GM12801 (cell line): ENCODE data around the gene BRF1.

ENCODE experiments used
- CTCF ChIP-seq: IDR thresholded peaks from one replicate; pipeline ENCODE4 v1.5.1; 2011; ENCODE audit warnings: control low read depth; ENCODE audit not compliant: insufficient read length; ENCODE audit errors: extremely low read depth

Gene BRF1

GRCh38 chr14:105181549-105182295 is 119.1 kb downstream of the BRF1 start:
- TF ChIP-seq CTCF, result no peak

- no peak for TF ChIP-seq CTCF
Measured at GRCh38 chr14:105180592-105181548, 119.9 kb downstream of the BRF1 start, which contains the start of gene NUDT14. TSS of gene NUDT14 (minus strand) at chr14:105181312. CDS start at chr14:105181209, 103 bp downstream.

- TF ChIP-seq CTCF, result no peak
Measured at GRCh38 chr14:105179191-105179590, 121.6 kb downstream of the BRF1 start.

GRCh38 chr14:105178868-105179140 is 122.0 kb downstream of the BRF1 start:
- no peak for TF ChIP-seq CTCF

GRCh38 chr14:105178069-105178867 is 122.5 kb downstream of the BRF1 start:
- TF ChIP-seq CTCF, result no peak

- no peak for TF ChIP-seq CTCF
Measured at GRCh38 chr14:105177082-105177481, 123.7 kb downstream of the BRF1 start.

- no peak for TF ChIP-seq CTCF
Measured at GRCh38 chr14:105176513-105176912, 124.3 kb downstream of the BRF1 start.
